HG03460 (cell line): ENCODE results near the gene CD58.

ENCODE experiments used
- ATAC-seq: cut with Tn5 transposase; IDR thresholded peaks from one replicate; pipeline ENCODE4 v1.9.1; 2021; ENCODE audit not compliant: unreplicated experiment

Gene CD58

GRCh38 chr1:116474921-116475849 lies 95.6 kb downstream of the CD58 start:
- no peak for ATAC-seq

DNA sequence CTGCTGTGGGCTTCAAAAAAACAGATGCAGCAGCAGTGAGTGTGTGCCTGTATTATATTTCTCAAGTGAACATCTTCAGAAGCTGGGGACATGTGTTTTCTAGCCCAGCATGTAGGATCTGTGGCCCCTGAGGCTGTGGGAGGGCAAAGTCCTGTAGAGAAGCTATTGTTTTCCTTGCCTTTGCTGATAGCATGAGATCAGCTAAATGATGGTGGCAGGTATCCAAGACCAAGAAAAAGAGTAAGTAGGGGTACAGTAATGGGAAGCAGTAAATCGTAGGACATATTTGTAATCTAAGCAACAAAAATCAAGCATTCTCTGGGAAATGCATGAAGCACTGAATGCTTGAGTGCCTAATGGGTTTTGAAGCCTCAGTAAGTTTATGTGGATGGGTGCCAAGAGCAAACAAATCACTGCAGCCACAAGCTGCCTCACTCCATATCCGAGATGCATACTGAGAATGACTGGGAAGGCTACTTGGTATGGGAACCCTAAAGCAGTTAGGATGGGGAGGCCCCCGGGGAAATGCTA lies 98.3 kb downstream of the CD58 start:
- ATAC-seq: no peak

GRCh38 chr1:116471241-116471640 lies 99.6 kb downstream of the CD58 start:
- ATAC-seq: no peak

- ATAC-seq: no peak
These were observed 100.2 kb downstream of the CD58 start for GRCh38 chr1:116470671-116471070.

DNA sequence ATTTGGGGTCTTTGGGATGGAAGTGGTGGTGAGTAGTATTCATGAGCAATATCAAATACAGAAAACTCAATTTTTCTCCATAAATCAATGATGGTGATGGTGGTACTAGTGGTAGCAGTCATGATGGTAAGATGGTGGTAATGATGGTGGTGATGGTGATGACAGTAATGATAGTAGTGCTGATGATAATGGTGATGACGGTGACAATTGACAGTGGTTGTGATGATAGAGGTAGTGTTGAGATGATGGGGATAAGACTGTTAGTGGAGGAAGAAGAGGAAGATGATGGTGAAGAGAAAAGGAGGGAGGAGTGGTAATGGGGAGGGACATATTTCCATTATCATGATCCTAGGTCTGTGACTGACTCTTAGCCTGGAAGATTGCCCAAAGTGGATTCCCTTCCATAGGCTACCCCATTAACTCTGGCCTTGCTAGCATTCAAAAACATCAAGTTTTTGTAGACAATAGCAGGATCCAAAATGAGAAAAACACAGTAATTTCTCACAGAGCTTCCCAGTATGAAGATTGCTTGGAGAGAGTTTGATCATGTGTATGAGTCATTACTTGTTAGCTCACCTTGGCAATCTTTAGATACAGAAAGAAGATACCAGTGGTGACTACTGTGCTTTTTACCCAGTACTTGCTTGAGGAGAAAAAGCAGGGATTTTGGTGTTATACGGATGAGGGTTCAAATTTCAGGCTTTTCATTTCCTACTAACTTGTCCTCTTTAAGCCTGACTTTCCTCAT lies 103.8 kb downstream of the CD58 start:
- ATAC-seq: no peak

DNA sequence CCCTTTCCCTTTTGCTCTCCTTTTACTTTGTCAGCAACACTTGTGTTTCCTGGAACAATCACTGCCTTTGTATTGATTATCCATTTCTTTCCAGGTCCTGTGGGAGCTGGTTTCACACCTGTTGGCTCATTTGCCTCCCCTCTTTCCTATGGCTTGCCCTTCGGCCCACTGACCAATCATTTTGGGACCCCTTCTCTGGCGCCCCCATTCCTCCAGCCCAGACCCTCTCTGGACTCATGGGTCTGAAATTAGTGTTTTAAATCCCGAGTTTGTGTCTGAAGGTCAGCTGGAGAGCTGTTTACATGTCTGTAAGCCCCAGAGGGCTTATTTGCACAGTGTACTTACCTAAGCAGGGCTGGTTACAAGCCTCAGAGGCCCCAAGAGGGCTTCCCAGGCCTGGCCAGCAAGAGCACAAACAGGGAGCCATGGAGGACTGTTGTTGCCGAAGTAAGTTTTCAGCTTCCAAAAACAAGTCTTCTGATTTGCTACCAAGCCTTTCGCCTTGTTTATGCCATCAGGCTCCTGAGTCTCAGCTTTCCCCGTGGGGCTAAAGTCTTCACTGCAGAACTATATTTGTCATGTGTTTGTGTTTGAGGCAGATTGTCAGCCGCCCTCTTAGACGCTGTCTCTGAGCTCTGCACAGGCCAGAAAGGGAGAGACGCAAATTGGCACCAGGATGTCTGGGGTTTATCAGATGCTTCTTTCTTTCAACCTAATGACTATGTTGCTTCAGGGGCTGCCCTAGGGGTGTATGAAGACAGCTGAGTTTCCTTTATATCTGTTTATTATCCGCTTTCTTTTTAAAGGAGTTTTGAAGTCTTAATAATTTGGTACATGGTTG lies 104.8 kb downstream of the CD58 start:
- no peak for ATAC-seq

GRCh38 chr1:116465477-116465844 lies 105.4 kb downstream of the CD58 start:
- ATAC-seq: no peak
